NCI-H345 treated with DMSO at 0.1 percent for 48 hours (cell line): ENCODE measurements around the gene TREML1.

Experiments used
- DNase-seq: peaks from one replicate; lab custom pipeline; 2025; ENCODE audit not compliant: unreplicated experiment; lab: John Stamatoyannopoulos, UW

Gene TREML1

GRCh38 chr6:41179163-41179562 is 25.0 kb upstream of the TREML1 start:
- no peak for DNase-seq

- DNase-seq: no peak
Observed at GRCh38 chr6:41177695-41178094, 23.5 kb upstream of the TREML1 start.

- DNase-seq: no peak
Observed at GRCh38 chr6:41177287-41177686, 23.1 kb upstream of the TREML1 start.

DNA sequence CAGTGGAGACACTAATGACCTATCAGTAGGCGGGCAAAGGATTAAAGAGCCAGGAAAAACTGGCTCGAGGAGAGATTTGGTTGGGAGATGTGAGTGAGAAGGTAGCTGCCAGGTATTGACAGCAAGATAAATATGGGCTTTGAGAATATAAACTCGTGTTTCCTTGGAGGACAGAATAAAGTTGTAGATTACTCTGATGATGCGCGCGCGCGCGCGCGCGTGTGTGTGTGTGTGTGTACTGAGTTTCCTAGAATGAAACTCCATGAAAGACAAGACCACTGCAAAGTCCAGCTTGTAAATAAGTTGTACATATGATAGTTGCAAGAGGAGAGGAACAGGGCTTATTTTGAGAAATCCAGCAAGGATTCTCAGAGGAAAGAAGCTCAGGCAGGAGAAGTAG is 22.0 kb upstream of the TREML1 start:
- no peak for DNase-seq

- DNase-seq: no peak
Observed at GRCh38 chr6:41175084-41175483, 20.9 kb upstream of the TREML1 start.

GRCh38 chr6:41174610-41175009 is 20.5 kb upstream of the TREML1 start:
- DNase-seq: no peak

- DNase-seq: no peak
Observed at GRCh38 chr6:41171908-41172307, 17.8 kb upstream of the TREML1 start.

DNA sequence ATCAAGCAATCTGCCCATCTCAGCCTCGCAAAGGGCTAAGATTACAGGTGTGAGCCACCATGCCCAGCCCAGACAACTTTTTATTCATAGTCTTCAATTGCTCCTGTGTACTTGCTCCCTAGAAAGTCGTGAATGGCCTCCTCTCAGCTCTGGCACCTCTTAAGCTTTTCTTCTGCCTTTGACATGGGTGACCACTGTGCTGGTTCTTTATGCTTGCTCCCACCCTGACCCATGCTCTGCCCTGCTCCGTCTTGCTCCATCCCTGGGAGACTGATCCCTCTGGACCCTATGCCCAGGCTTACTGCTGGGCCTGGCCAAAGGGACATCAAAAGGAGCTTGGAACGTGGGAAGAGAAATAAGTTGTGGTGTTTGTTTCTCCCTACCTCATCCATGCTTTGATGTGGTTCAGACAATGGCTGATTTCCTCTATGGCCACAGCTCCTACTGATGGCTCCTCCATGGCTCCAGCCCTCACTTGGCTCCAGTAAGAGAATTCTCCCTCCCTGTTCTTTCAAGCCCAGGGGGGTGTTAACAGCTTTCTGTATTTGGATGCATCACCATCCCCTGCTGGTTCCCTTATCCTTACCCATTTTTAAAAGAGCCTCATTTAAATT is 16.5 kb upstream of the TREML1 start:
- no peak for DNase-seq

- no peak for DNase-seq
Observed at GRCh38 chr6:41167173-41167963, 13.2 kb upstream of the TREML1 start.

DNA sequence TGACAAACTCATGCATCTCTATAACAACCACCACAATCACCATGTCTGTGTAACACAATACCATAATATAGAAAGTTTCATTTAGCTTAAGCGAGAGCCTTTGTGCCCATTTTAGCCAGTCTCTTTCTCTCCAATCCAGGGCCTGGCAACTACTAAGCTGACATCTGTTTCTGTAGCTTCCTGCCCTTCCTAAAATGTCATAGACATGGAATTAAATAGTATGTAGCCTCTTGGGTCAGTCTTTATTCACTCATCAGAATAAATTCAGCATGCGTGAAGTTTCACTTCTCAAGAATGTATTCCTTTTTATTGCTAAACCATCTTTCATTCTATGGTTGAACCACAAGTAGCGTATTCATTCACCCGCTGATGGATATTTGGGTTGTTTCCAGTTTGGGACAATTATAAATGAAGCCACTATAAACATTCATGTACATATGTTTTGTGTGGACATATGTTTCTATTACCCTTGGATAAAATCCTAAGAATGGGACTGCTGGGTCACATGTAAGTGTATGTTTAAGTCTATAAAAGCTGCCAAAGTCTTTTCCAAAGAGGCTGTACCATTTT is 10.5 kb upstream of the TREML1 start:
- no peak for DNase-seq

DNA sequence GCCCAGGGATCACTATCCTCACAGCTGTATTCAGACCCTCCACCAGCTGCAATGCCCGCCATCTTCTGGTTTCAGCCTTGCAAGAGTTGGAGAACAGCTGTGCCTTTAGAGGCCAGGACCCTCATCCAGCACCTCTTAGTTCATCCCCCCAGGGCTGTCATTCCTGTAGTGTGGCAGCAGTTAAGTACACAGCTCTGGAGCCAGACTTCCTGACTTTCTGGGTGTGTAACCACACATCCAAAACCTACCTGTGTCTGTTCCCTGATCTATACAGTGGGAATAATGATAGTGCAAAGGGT is 9.2 kb upstream of the TREML1 start:
- DNase-seq: no peak

DNA sequence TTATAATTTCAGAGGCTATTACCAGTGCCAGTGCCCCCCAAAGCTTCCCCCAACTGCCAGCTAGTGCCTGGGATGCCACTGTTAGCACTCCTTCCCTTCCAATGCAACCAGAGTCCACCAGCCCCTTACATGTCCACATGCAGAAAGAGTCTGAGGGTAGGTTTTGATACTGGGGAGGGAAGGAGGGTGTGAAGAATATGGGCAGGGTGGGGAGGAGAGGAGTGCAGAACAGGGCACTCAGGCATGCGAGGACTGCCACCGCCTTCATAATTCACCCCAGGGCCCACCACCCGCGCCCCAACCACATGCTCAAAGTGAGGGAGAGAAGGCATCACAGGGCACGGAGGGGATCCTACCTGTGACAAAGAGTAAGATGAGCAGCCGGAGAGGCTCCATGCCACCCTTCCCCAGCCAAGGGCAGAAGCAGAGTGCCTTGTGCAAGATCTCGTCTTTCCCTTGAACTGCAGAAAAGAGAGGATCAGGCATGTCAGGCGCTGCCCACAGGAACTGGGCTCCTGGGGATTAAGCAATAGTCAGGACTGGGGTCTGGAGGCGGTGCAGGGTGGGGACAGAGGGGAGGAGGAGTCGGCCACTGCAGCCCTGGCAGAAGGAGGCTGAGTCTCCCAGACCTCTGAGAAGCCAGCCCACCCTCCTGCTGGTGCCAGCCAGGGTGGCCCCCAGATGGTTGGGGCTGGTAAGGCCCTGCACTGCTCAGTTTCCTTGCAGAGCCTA is 8.7 kb upstream of the TREML1 start, which contains the start of gene TREM2:
TSS of gene TREM2 (minus strand) at position 430 of the 732 bp plus-strand sequence. CDS start at position 396, 34 bp downstream.
- DNase-seq: no peak

- no peak for DNase-seq
Observed at GRCh38 chr6:41161851-41162552, 7.9 kb upstream of the TREML1 start.

DNA sequence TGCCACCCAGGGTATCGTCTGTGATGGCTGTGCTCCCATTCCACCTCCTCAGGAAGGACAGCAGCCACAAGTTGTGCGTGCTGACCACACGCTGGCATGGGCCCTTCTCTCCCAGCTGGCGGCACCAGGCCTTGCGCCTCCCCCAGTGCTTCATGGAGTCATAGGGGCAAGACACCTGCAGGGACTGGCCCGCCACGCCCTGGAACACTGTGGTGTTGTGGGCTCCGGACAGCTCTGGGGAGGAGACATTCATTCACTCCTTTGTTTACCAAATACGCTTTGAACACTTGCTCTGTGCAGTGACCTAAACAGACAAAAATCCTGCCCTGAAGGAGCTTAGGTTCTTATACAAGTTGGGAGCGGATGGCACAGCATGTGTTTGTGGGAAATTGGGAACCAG is 7.2 kb upstream of the TREML1 start:
- DNase-seq: no peak

DNA sequence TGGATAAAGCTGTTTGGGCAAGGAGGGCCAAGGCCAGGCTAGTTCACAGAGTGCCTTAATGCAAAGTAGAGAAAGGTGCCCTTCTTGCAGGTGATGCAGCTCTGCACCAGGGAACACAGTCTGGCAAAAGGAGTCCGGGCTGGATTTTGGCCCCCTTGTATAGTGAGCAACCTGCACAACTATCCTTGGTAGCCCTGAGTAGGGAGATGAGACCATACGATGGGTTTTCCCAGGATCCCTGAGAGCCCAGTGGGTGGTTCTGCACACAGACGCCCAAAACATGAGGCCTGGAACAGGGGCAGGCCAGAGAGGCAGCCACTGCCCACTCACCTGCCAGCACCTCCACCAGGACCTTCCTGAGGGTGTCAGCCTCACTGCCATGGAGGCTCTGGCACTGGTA is 6.8 kb upstream of the TREML1 start:
- DNase-seq: no peak

- peak; percentile 81 for DNase-seq
Observed at GRCh38 chr6:41159415-41160082, 5.4 kb upstream of the TREML1 start.

- no peak for DNase-seq
Observed at GRCh38 chr6:41157323-41157722, 3.2 kb upstream of the TREML1 start.

DNA sequence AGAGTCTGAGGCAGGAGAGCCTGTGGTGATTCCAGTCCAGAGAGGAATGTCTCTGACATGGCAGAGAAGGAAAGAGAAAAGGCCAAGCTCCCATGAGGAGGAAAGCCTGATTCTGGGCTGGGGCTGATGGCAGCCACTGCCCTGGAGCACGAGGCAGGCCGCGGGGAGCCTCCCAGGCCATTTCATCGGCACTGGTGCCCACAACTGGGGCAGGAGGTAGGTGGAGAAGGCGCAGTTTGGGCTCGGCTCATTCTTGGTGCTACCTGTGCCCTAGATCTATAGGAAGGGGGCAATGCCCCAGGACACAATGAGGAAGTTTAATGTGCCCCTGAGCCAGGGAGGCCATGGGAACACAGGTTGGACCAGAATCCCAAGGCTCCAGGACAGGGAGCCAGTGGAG is 2.6 kb upstream of the TREML1 start:
- no peak for DNase-seq

DNA sequence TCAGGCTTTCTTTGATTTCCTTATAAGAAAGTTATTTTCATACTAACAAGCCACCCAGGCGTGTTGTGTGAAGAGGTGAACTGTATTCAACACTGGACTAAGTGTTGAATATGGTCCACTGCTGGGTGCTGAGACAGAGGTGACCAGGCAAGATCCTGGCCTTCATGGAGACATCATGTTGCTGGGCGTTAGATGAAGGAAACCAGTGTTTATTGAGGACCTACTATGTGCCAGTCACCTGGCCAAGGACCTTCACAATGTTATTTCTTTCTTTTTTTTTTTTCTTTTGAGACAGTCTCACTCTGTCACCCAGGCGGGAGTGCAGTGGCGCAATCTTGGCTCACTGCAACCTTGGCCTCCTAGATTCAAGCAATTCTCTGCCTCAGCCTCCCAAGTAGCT is 1.9 kb upstream of the TREML1 start:
- no peak for DNase-seq

- DNase-seq: no peak
Observed at GRCh38 chr6:41155132-41155805, 1.1 kb upstream of the TREML1 start.
